ENCODE data around the gene SEMA3F. TPM values are rescaled to one million over a fixed set of nuclear protein-coding genes. Genes with fewer than 3 reads are reported as not detected.

Gene SEMA3F
- polyA plus RNA-seq, 2 of the 4 experiments (the other 2 are of a cell fraction): 2.9 to 10.6 TPM

DNA sequence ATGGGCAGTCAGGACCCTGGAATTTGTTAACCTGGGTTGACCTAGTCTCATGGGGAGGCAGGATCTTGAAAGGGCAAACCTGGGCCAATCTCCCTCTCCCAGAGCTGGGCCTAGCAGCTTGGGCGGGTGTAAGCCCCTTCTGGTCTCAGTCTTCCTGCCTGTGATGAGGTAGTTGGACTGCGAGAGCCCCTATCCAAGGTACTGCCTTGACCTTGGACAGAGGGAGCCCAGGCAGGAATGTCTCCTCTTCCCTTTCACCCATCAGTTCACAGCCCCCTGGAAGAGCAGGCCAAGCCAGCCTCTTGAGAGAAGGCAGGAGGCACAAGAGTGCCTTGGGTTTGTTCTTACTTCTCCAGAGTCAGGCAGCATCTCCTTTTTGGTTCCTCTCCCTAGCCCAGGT lies 24.7 kb upstream of the SEMA3F start (continued):
- TF ChIP-seq FOXS1 (CRISPR knock-in tag; IDR thresholded peaks at IDR 0.05) (no peak), CHD4 (IDR thresholded peaks at IDR 0.05; ENCODE audit: borderline replicate concordance) (no peak)

DNA sequence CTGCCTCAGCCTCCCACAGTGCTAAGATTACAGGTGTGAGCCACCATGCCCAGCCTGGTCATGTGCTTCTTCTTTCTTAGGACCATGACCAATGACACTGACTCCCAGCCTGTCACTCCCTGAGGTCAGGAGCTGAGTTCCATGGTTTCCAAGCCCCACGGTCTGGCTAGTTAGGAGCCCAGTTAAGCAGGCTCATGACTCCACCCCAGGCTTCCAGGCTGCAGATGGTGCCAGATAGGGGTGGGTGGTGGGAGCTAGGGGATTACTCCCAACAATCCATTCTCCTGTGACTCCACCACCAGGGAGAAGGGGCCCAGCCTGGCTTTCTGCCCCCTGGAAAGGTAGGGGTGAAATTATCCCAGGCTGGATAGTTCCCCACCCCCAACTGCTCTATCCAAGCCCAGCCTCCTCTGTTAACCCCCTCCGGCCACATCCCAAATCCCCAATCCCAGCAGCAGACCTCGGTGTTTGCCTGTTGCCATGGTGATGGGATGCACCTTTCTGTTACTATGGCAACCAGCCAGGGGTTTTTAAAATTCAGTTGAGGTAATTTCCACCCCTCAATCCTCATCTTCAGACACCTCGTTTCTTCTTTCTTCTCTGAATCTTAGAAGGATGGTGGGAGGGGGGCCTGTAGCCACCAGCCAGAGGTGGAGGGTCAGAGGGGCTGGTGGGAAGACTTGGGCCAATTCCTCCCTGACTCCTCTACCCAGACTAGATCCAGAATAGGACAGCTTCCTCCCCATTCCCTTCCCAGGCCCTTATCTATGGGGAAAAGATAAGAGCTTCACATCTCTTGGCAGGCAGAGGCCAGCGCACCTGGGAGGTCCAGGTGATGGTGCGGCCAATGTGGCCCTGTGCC lies 22.5 kb upstream of the SEMA3F start:
- H3K9me3 ChIP-seq: no peaks in the 10 kb centered on the region
- DNase-seq (ENCODE audit: low read depth in 1 of 2, low spot score in 1 of 2): no peak
- H3K4me1 ChIP-seq: no peaks in the 10 kb centered on the region
- ChIA-PET CTCF (interaction anchor here (0.8 to 10.5 kb wide), 7 partner anchors 11 to 94 kb away, joined by 3 to 70 read pairs (median 4); no protein-coding TSS in a partner anchor), POLR2A (no interaction called here)
- ATAC-seq: no peak
- 58% methylated on average over 5 of the region's 6 CpGs for WGBS (ENCODE audit: missing lambda C conversion rate)
- H3K4me2 ChIP-seq: no peak overlapping the region
- no peak for TF ChIP-seq MYC (IDR thresholded peaks at IDR 0.05; ENCODE audit: borderline replicate concordance, low read length)
- TF ChIP-seq, protein P1, sequence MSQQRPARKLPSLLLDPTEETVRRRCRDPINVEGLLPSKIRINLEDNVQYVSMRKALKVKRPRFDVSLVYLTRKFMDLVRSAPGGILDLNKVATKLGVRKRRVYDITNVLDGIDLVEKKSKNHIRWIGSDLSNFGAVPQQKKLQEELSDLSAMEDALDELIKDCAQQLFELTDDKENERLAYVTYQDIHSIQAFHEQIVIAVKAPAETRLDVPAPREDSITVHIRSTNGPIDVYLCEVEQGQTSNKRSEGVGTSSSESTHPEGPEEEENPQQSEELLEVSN (IDR thresholded peaks at IDR 0.05; ENCODE audit: borderline replicate concordance, low read depth): no peak
- H3K4me3 ChIP-seq: no peak overlapping the region
- FAIRE-seq: no peak
- H3K27ac ChIP-seq: no peak overlapping the region

DNA sequence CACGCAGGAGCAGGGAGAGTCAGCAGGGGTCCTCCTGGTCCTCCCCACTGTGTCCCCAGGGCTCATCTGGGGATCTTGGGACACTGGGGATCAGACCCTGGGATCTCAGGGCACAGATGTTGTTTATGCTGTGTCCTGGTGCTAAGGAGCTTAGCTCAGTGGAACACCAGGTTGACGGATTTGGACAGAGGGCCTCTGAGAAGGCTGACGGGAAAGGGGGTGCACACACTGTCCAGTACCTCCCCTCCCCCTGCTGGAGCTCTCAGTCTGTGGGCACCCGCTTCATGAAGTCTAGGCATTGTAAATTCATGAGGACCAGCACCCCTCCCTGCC lies 21.9 kb upstream of the SEMA3F start:
- WGBS (ENCODE audit: missing lambda C conversion rate): 55% methylated on average over 2 of the region's 4 CpGs
- H3K9me3 ChIP-seq: no peaks in the 10 kb centered on the region

DNA sequence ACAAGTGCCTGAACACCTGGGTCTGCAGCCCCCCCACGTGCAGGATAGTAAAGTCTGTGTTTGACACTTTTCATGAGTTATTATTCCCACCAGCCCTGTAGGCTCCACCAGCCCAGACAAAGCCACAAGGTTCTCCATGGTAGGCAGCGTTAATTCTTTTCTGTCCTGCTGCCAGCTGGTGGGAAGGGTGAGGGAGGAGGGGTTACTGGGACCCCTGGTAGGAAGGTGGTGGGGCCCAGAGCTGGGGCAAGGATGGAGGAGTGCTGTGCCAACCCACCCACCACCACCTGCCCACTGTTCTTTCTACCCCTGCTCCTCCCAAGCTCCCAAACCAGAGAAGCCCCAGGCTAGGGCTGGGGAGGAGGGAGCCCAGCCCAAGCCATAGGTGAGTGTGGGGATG lies 20.8 kb upstream of the SEMA3F start:
- ATAC-seq (no peak), DNase-seq (ENCODE audit: low read depth in 1 of 2, low spot score in 1 of 2) (no peak), FAIRE-seq (no peak)
- CTCF ChIA-PET: interaction anchor here (1.0 to 10.5 kb wide), 4 partner anchors 13 to 92 kb away, joined by 3 to 70 read pairs (median 8); no protein-coding TSS in a partner anchor
- Histone ChIP-seq H3K27ac (no peak overlapping the region), H3K4me1 (no peaks in the 10 kb centered on the region), H3K4me2 (no peak overlapping the region), H3K4me3 (no peak overlapping the region), H3K9me3 (no peaks in the 10 kb centered on the region)
- no CpG with 5 or more reads among the region's 2 CpGs for WGBS (ENCODE audit: missing lambda C conversion rate)
- POLR2A ChIA-PET: no interaction called here
- no peak for TF ChIP-seq HOXA7 (CRISPR knock-in tag; IDR thresholded peaks at IDR 0.05)
- no peak for TF ChIP-seq ZC3H11A (IDR thresholded peaks at IDR 0.05)
- TF ChIP-seq EHMT2 (IDR thresholded peaks at IDR 0.05; ENCODE audit: low read depth): no peak
- TF ChIP-seq ZFP36 (IDR thresholded peaks at IDR 0.05; ENCODE audit: borderline replicate concordance, partially characterized antibody): no peak

More for the DNA sequence above, 21.9 kb upstream of the SEMA3F start:
- DNase-seq (ENCODE audit: low read depth in 1 of 2, low spot score in 1 of 2): no peak
- no peak for FAIRE-seq
- ATAC-seq: no peak
- H3K4me1 ChIP-seq: no peaks in the 10 kb centered on the region
- no peak overlapping the region for H3K4me3 ChIP-seq
- no peak overlapping the region for H3K4me2 ChIP-seq
- ChIA-PET CTCF (interaction anchor here (0.8 to 10.5 kb wide), 7 partner anchors 12 to 93 kb away, joined by 3 to 70 read pairs (median 4); no protein-coding TSS in a partner anchor), POLR2A (no interaction called here)
- no peak overlapping the region for H3K27ac ChIP-seq
- TF ChIP-seq, protein P2, sequence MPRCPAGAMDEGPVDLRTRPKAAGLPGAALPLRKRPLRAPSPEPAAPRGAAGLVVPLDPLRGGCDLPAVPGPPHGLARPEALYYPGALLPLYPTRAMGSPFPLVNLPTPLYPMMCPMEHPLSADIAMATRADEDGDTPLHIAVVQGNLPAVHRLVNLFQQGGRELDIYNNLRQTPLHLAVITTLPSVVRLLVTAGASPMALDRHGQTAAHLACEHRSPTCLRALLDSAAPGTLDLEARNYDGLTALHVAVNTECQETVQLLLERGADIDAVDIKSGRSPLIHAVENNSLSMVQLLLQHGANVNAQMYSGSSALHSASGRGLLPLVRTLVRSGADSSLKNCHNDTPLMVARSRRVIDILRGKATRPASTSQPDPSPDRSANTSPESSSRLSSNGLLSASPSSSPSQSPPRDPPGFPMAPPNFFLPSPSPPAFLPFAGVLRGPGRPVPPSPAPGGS (IDR thresholded peaks at IDR 0.05): no peak
- no peak for TF ChIP-seq HOXA7 (CRISPR knock-in tag; IDR thresholded peaks at IDR 0.05)
- no peak for TF ChIP-seq CEBPB (IDR thresholded peaks at IDR 0.05)
- TF ChIP-seq JUNB (IDR thresholded peaks at IDR 0.05): no peak
- no peak for TF ChIP-seq ESRRA (IDR thresholded peaks at IDR 0.05; ENCODE audit: borderline replicate concordance, low read length)
- no peak for TF ChIP-seq RCOR1 (IDR thresholded peaks at IDR 0.05; ENCODE audit: low read depth, low read length)
- TF ChIP-seq KDM1A (IDR thresholded peaks at IDR 0.05; ENCODE audit: low read depth): no peak
- TF ChIP-seq HDAC2 (IDR thresholded peaks at IDR 0.05): no peak

DNA sequence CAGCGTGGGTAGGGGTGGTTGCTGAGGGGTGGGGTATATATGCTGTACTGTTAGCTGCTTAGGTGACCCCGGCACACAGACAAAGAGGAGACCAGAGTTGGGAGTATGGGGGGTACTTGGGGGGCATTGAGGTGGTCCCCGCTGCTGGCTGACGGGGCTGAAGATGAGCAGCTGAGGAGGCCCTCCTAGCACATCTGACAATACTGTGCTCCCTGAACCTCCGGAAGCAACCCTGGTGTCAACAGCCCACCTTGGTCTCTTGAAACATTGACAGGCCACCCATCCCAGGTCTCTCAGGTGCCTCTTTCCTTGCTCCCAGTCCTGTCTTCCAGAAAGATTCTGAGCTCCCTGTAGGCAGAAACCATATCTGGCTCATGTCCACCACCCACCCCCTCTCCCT lies 19.2 kb upstream of the SEMA3F start:
- WGBS (ENCODE audit: missing lambda C conversion rate): 72% methylated on average over 4 of the region's 5 CpGs
- no peak for ATAC-seq
- FAIRE-seq: no peak
- Histone ChIP-seq H3K9me3 (no peaks in the 10 kb centered on the region), H3K27ac (no peak overlapping the region), H3K4me3 (no peak overlapping the region), H3K4me2 (no peak overlapping the region), H3K4me1 (no peaks in the 10 kb centered on the region)
- CTCF ChIA-PET: interaction anchor here (0.6 to 10.5 kb wide), 4 partner anchors 15 to 91 kb away, joined by 3 to 70 read pairs (median 8); no protein-coding TSS in a partner anchor
- DNase-seq (ENCODE audit: low read depth in 1 of 2, low spot score in 1 of 2): no peak
- POLR2A ChIA-PET: no interaction called here
- no peak for TF ChIP-seq MAFK (IDR thresholded peaks at IDR 0.05; ENCODE audit: partially characterized antibody)
- TF ChIP-seq FOSB (CRISPR knock-in tag; IDR thresholded peaks at IDR 0.05): no peak
- TF ChIP-seq MAZ (IDR thresholded peaks at IDR 0.05; ENCODE audit: borderline replicate concordance, low read depth, low read length): no peak
- TF ChIP-seq KDM5A (IDR thresholded peaks at IDR 0.05): no peak
- TF ChIP-seq EHF (CRISPR knock-in tag; IDR thresholded peaks at IDR 0.05): no peak
- no peak for TF ChIP-seq CHD2 (IDR thresholded peaks at IDR 0.05; ENCODE audit: low read length, partially characterized antibody)
- TF ChIP-seq POLR2A (IDR thresholded peaks at IDR 0.05; ENCODE audit: low read length): no peak
- TF ChIP-seq, protein P1 (IDR thresholded peaks at IDR 0.05; ENCODE audit: borderline replicate concordance, low read depth): no peak
- no peak for TF ChIP-seq JUN (IDR thresholded peaks at IDR 0.05)
- TF ChIP-seq, protein P2 (IDR thresholded peaks at IDR 0.05): no peak
- TF ChIP-seq, protein P3, sequence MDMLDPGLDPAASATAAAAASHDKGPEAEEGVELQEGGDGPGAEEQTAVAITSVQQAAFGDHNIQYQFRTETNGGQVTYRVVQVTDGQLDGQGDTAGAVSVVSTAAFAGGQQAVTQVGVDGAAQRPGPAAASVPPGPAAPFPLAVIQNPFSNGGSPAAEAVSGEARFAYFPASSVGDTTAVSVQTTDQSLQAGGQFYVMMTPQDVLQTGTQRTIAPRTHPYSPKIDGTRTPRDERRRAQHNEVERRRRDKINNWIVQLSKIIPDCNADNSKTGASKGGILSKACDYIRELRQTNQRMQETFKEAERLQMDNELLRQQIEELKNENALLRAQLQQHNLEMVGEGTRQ (IDR thresholded peaks at IDR 0.05): no peak

Data from A549 (cell line).